K562 (cell line): ENCODE results near the gene PLXNB3. TPM values are rescaled to one million over a fixed set of nuclear protein-coding genes. Genes with fewer than 3 reads are reported as not detected.

Source experiments
- ARID1B ChIP-seq: fragments of 450-650 bp; IDR thresholded peaks from 2 replicates; pipeline ENCODE4 v1.6.1; 2016; ENCODE audit warnings: antibody characterized with exemption, mild to moderate bottlenecking, inconsistent platforms
- ASH1L ChIP-seq: fragments of 450-650 bp; IDR thresholded peaks from 2 replicates; pipeline ENCODE4 v1.6.1; 2018; ENCODE audit warnings: borderline replicate concordance, mild to moderate bottlenecking, low read depth; ENCODE audit not compliant: partially characterized antibody
- CTBP1 ChIP-seq: fragments of 450-650 bp; IDR thresholded peaks from 2 replicates; pipeline ENCODE4 v1.6.1; 2016; ENCODE audit warnings: borderline replicate concordance
- CXXC5 ChIP-seq: fragments of 250-450 bp; sonication (Bioruptor Pico); IDR thresholded peaks from 2 replicates; pipeline ENCODE4 v1.8.0; 2022; ENCODE audit warnings: inconsistent platforms, mild to moderate bottlenecking, moderate library complexity
- DDX20 ChIP-seq: fragments of 450-650 bp; IDR thresholded peaks from 2 replicates; pipeline ENCODE4 v1.6.1; 2016; ENCODE audit warnings: missing genetic modification characterization, low read depth, mild to moderate bottlenecking, missing compliant biosample characterization, moderate library complexity
- EGR1 ChIP-seq: fragments of 450-650 bp; conservative IDR thresholded peaks from 2 replicates; pipeline ENCODE4 v1.6.1; 2017; ENCODE audit warnings: mild to moderate bottlenecking
- FOSL1 ChIP-seq: fragments of 200-800 bp; sonication (Bioruptor generic); conservative IDR thresholded peaks from 2 replicates; pipeline ENCODE4 v1.6.1; 2016; ENCODE audit warnings: missing genetic modification characterization, missing compliant biosample characterization
- GATA2 ChIP-seq: sonication (generic); formaldehyde crosslinking; IDR thresholded peaks from 2 replicates; pipeline ENCODE4 v1.4.0; 2020; ENCODE audit warnings: mild to moderate bottlenecking, missing genetic modification reagents
- HCFC1 ChIP-seq: IDR thresholded peaks from 2 replicates; pipeline ENCODE4 v1.6.1; 2012; ENCODE audit warnings: low read depth, low read length, improper control_type of control experiment
- HDAC2 ChIP-seq: fragments of 450-650 bp; IDR thresholded peaks from 2 replicates; pipeline ENCODE4 v1.6.1; 2016; ENCODE audit warnings: mild to moderate bottlenecking
- LEF1 ChIP-seq: fragments of 450-650 bp; IDR thresholded peaks from 2 replicates; pipeline ENCODE4 v1.6.1; 2016; ENCODE audit warnings: mild to moderate bottlenecking
- MAX ChIP-seq: sonication (generic); formaldehyde crosslinking; IDR thresholded peaks from 2 replicates; pipeline ENCODE4 v1.9.0; 2022; ENCODE audit warnings: mild to moderate bottlenecking, missing genetic modification reagents
- MAZ ChIP-seq, 2 experiments: fragments of 450-650 bp in 1 of 2; sonication (generic) in 1 of 2; formaldehyde crosslinking; IDR thresholded peaks in 1 of 2; conservative IDR thresholded peaks in 1 of 2; 2 replicates each; pipeline versions ENCODE4 v1.4.0 to v1.5.0; 2020; ENCODE audit warnings: mild to moderate bottlenecking in 1 of 2, missing genetic modification reagents in 1 of 2
- OTX1 ChIP-seq: fragments of 450-650 bp; formaldehyde crosslinking; IDR thresholded peaks from 2 replicates; pipeline ENCODE4 v1.4.0; 2022; ENCODE audit warnings: mild to moderate bottlenecking
- POLR2A ChIP-seq: fragments of 450-650 bp; conservative IDR thresholded peaks from 2 replicates; pipeline ENCODE4 v1.6.1; 2016
- POLR2G ChIP-seq: fragments of 200-400 bp; formaldehyde crosslinking; IDR thresholded peaks from 2 replicates; pipeline ENCODE4 v1.6.1; 2017; ENCODE audit warnings: low read depth, mild to moderate bottlenecking, antibody characterized with exemption, low read length, moderate library complexity
- SMARCA4 ChIP-seq: fragments of 450-650 bp; IDR thresholded peaks from 2 replicates; pipeline ENCODE4 v1.6.1; 2016
- SMARCE1 ChIP-seq: fragments of 450-650 bp; IDR thresholded peaks from 2 replicates; pipeline ENCODE4 v1.7.1; 2016; ENCODE audit warnings: mild to moderate bottlenecking
- TAF1 ChIP-seq: IDR thresholded peaks from 2 replicates; pipeline ENCODE4 v1.6.1; 2011; ENCODE audit warnings: mild to moderate bottlenecking, low read length, moderate library complexity; ENCODE audit not compliant: insufficient read depth, control insufficient read depth, severe bottlenecking; ENCODE audit errors: extremely low read depth
- XRCC5 ChIP-seq: fragments of 200-400 bp; formaldehyde crosslinking; IDR thresholded peaks from 2 replicates; pipeline ENCODE4 v1.6.1; 2017; ENCODE audit warnings: low read depth, mild to moderate bottlenecking, low read length
- ZBTB7A ChIP-seq: IDR thresholded peaks from 2 replicates; pipeline ENCODE4 v1.6.1; 2011; ENCODE audit warnings: low read depth, mild to moderate bottlenecking, low read length, moderate library complexity, borderline replicate concordance; ENCODE audit not compliant: control insufficient read depth
- ZNF717 ChIP-seq: fragments of 250-450 bp; sonication (Bioruptor Pico); IDR thresholded peaks from 2 replicates; pipeline ENCODE4 v1.5.0; 2021
- polyA plus RNA-seq, 8 experiments: library from polyadenylated mRNA; depleted of rRNA in 4 of 8; stranded (reverse) in 5 of 8; unstranded in 3 of 8; fragments of >200 nt; fragmentation: Nextera tagmentation in 2 of 8; fragmentation: Illumina TruSeq in 1 of 8; extraction: Ambion mirVana in 2 of 8; extraction: Trizol in 1 of 8; gene quantifications; 2 replicates each; pipeline versions ENCODE4 v1.2.1 to v1.2.3, GENCODE V29; 2011 to 2014; ENCODE audit warnings: inconsistent platforms in 1 of 8, missing spikeins in 1 of 8
- total RNA-seq, 7 experiments: library from RNA; depleted of rRNA in 6 of 7; stranded (reverse); fragments of >200 nt in 6 of 7; fragmentation: Illumina TruSeq in 2 of 7; extraction: Trizol in 2 of 7; gene quantifications; 2 replicates each; pipeline versions ENCODE4 v1.2.1 to v1.2.3, GENCODE V29; 2011 to 2021; ENCODE audit warnings: low replicate concordance in 1 of 7
- TF ChIP-seq, protein P1 (sequence below): sonication (generic); formaldehyde crosslinking; IDR thresholded peaks from 2 replicates; pipeline ENCODE4 v1.8.0; 2022; ENCODE audit warnings: missing genetic modification reagents, mild to moderate bottlenecking, moderate library complexity, borderline replicate concordance
- TF ChIP-seq, protein P2 (sequence below): sonication (generic); formaldehyde crosslinking; IDR thresholded peaks from 2 replicates; pipeline ENCODE4 v1.9.0; 2022; ENCODE audit warnings: mild to moderate bottlenecking, missing genetic modification reagents
- TF ChIP-seq, protein P3 (sequence below): fragments of 450-650 bp; IDR thresholded peaks from 2 replicates; pipeline ENCODE4 v1.6.1; 2018; ENCODE audit warnings: mild to moderate bottlenecking, low read depth; ENCODE audit not compliant: partially characterized antibody

Gene PLXNB3
- total and polyA plus RNA-seq, 9 of the 15 experiments (the other 6 are each of a cell fraction or from before 2014, with no cell fraction given): 0.22 to 2.0 (median 1.4) TPM; not detected in 2

GRCh38 chrX:153766098-153766817, 2.2 kb downstream of the PLXNB3 start (continued):
- TF ChIP-seq ZBTB7A (peak; percentile 99), ZNF717 (CRISPR knock-in tag) (no peak), HDAC2 (peak; percentile 42; the same call in 1 of the 2 replicates), MAX (no peak), POLR2G (peak; percentile 72), TAF1 (peak; percentile 37), EGR1 (peak; percentile 46; the same call in 1 of the 2 replicates), CTBP1 (peak; percentile 17; the same call in 1 of the 2 replicates), POLR2A (peak; percentile 76), MAZ (CRISPR knock-in tag; conservative IDR thresholded peaks at IDR 0.05 in 1 of 2, IDR thresholded peaks at IDR 0.05 in 1 of 2) (peak in 1 of 2 experiments; percentile 64; a peak in 2 of 4 replicates), FOSL1 (peak; percentile 89), LEF1 (peak; percentile 62; the same call in 1 of the 2 replicates), ASH1L (no peak), DDX20 (tag) (no peak), SMARCE1 (peak; percentile 77), HCFC1 (peak; percentile 23; the same call in 1 of the 2 replicates), OTX1 (CRISPR knock-in tag) (peak; percentile 58; the same call in 1 of the 2 replicates), SMARCA4 (peak; percentile 48; the same call in 1 of the 2 replicates), ARID1B (peak; percentile 56), CXXC5 (peak; percentile 11; the same call in 1 of the 2 replicates), XRCC5 (0 out of 2 replicates have a peak, but pooled peaks have one; percentile 9), GATA2 (CRISPR knock-in tag) (no peak)
- TF ChIP-seq, protein P1, sequence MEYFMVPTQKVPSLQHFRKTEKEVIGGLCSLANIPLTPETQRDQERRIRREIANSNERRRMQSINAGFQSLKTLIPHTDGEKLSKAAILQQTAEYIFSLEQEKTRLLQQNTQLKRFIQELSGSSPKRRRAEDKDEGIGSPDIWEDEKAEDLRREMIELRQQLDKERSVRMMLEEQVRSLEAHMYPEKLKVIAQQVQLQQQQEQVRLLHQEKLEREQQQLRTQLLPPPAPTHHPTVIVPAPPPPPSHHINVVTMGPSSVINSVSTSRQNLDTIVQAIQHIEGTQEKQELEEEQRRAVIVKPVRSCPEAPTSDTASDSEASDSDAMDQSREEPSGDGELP (CRISPR knock-in tag): peak; percentile 37; the same call in 1 of the 2 replicates
- TF ChIP-seq, protein P2, sequence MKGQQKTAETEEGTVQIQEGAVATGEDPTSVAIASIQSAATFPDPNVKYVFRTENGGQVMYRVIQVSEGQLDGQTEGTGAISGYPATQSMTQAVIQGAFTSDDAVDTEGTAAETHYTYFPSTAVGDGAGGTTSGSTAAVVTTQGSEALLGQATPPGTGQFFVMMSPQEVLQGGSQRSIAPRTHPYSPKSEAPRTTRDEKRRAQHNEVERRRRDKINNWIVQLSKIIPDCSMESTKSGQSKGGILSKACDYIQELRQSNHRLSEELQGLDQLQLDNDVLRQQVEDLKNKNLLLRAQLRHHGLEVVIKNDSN: 0 out of 2 replicates have a peak, but pooled peaks have one; percentile 11
- TF ChIP-seq, protein P3, sequence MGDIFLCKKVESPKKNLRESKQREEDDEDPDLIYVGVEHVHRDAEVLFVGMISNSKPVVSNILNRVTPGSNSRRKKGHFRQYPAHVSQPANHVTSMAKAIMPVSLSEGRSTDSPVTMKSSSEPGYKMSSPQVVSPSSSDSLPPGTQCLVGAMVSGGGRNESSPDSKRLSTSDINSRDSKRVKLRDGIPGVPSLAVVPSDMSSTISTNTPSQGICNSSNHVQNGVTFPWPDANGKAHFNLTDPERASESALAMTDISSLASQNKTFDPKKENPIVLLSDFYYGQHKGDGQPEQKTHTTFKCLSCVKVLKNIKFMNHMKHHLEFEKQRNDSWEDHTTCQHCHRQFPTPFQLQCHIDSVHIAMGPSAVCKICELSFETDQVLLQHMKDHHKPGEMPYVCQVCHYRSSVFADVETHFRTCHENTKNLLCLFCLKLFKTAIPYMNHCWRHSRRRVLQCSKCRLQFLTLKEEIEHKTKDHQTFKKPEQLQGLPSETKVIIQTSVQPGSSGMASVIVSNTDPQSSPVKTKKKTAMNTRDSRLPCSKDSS: no peak
